Pancreas (tissue), 10 donors: ENCODE results near the gene UQCC2. TPM values are rescaled to one million over a fixed set of nuclear protein-coding genes. Genes with fewer than 3 reads are reported as not detected.

Experiments used
- ATAC-seq, 4 donors: fragments of 200-7000 bp; cut with Tn5 transposase; one replicate each; pipeline versions ENCODE4 v1.8.0 to v1.9.1; 2020; ENCODE audit warnings: mild to moderate bottlenecking in 4 of 4, moderate library complexity in 4 of 4
- DNase-seq, 6 donors: peaks; one replicate each; pipeline ENCODE4 v3.0.0-alpha.2; 2020
- FAIRE-seq: peaks from 2 replicates; lab custom pipeline; 2012; peaks lifted over from hg19 to GRCh38; lab: Jason Lieb, UNC
- H3K27ac ChIP-seq, 4 donors: fragments of 200-600 bp; sonication (generic); 1 replicate in 3 of 4; 2 replicates in 1 of 4; pipeline versions ENCODE4 v1.5.0 to v1.8.0; 2020
- H3K27me3 ChIP-seq, 4 donors: fragments of 200-600 bp; one replicate each; pipeline ENCODE4 v1.8.0; 2021
- H3K36me3 ChIP-seq, 3 donors: fragments of 200-600 bp; sonication (generic) in 1 of 3; one replicate each; pipeline versions ENCODE4 v1.5.0 to v1.8.0; 2020 to 2021
- H3K4me1 ChIP-seq, 3 donors: fragments of 200-600 bp; one replicate each; pipeline ENCODE4 v1.8.0; 2021
- H3K4me3 ChIP-seq, 4 donors: fragments of 200-600 bp; sonication (generic) in 2 of 4; one replicate each; pipeline versions ENCODE4 v1.5.0 to v1.8.0; 2020 to 2021
- H3K9me3 ChIP-seq, 4 donors: fragments of 200-600 bp; one replicate each; pipeline ENCODE4 v1.8.0; 2021
- WGBS, 2 donors: extraction: QIAGEN DNeasy Blood & Tissue Kit; methylation state at CpG; one replicate each; pipeline ENCODE4 v1.1.7; 2013; 5-methylcytosine and 5-hydroxymethylcytosine counted together
- intact Hi-C, 3 donors: fragments of 100-400 bp; cut with DNase I; formaldehyde crosslinking; loops; one replicate each; pipeline versions ENCODE4 v1.11.1 to v1.14.2; 2022
- polyA plus RNA-seq, 2 donors: library from polyadenylated mRNA; stranded (reverse); fragments of 200-250 nt; gene quantifications; one replicate each; pipeline ENCODE4 v1.2.3, GENCODE V29; 2013
- total RNA-seq, 6 donors: library from RNA; stranded (reverse); fragmentation: NEBNext Ultra II Directional in 4 of 6; extraction: Animal tissue kit (Norgen Biotek cat#: 25700) in 4 of 6; gene quantifications; one replicate each; pipeline versions ENCODE4 v1.2.1 to v1.2.4, GENCODE V29; 2021 to 2023
- TF ChIP-seq, protein P1 (sequence below), 4 donors: fragments of 200-600 bp; sonication (generic) in 3 of 4; IDR thresholded peaks; one replicate each; pipeline versions ENCODE4 v1.5.0 to v1.8.0; 2021; ENCODE audit warnings: antibody characterized with exemption in 4 of 4
- donor health status: healthy with polysubstance abuse.
- donor health status: DM: no; HTN: no; CAD: no; lungs with moderate emphysema.
- donor health status: DM: no; HTN: no; CAD: no.
- donor health status: control.
- donor health status: control.
- donor health status: Bipolar disorder and iron deficiency.
- donor health status: DM: yes; HTN: yes; CAD: no.
- donor health status: DM: no; HTN: no; CAD: no.
- donor health status: DM: no; HTN: no; CAD: no.
- donor health status: DM: yes; HTN: yes; CAD: no.

UQCC2 gene
- total and polyA plus RNA-seq, 8 donors: 13.9 to 58.9 (median 28.6) TPM

DNA sequence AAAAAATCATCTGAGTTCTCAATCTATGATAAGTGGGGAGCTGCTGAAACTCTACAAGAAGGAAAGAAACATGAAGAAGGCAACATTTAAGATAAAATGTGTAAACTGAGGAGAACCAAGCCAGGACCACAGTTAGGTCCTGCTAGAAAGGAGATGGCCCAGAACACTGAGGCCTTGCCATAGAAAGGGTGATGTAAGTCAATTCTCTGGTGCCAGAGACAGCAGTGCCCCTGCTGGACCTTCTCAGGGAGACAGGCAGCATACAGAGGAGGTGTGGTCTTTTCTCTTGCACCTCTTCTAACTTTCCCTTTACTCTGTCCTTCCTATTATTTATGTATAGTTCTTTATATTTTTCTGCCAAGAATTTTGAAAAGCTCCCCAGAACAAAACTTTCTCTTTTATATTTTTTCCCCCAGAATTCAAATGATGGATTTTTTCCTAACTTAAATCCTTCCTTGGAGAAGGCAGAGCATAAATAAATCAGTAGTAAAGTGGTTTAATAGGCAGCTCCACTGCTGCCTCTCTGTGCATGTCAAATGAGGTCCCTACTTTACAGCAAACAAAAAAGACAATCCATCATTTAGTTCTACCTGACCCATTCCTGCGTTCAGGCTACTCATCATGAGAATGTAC lies 9.0 kb downstream of the UQCC2 start:
- DNase-seq (peak in 1 of 6 donors; percentile 66), ATAC-seq (peak in 3 of 4 donors; percentile 72 to 80 (median 76)), FAIRE-seq (no peak)
- Histone ChIP-seq H3K27ac (no peak overlapping the region), H3K27me3 (no peaks in the 10 kb centered on the region), H3K4me3 (no peak overlapping the region), H3K9me3 (no peaks in the 10 kb centered on the region), H3K4me1 (no peaks in the 10 kb centered on the region), H3K36me3 (no peaks in the 10 kb centered on the region)
- TF ChIP-seq, protein P1, sequence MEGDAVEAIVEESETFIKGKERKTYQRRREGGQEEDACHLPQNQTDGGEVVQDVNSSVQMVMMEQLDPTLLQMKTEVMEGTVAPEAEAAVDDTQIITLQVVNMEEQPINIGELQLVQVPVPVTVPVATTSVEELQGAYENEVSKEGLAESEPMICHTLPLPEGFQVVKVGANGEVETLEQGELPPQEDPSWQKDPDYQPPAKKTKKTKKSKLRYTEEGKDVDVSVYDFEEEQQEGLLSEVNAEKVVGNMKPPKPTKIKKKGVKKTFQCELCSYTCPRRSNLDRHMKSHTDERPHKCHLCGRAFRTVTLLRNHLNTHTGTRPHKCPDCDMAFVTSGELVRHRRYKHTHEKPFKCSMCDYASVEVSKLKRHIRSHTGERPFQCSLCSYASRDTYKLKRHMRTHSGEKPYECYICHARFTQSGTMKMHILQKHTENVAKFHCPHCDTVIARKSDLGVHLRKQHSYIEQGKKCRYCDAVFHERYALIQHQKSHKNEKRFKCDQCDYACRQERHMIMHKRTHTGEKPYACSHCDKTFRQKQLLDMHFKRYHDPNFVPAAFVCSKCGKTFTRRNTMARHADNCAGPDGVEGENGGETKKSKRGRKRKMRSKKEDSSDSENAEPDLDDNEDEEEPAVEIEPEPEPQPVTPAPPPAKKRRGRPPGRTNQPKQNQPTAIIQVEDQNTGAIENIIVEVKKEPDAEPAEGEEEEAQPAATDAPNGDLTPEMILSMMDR (IDR thresholded peaks at IDR 0.05): peak in 2 of 4 donors; percentile 19 to 27
- 78 to 85% methylated on average over 1 of the region's 1 CpG for WGBS, 2 donors
- intact Hi-C loops: loop anchor here in 1 of 3 donors (5.0 kb wide), 1 partner anchor 115 kb away; no protein-coding TSS in a partner anchor

DNA sequence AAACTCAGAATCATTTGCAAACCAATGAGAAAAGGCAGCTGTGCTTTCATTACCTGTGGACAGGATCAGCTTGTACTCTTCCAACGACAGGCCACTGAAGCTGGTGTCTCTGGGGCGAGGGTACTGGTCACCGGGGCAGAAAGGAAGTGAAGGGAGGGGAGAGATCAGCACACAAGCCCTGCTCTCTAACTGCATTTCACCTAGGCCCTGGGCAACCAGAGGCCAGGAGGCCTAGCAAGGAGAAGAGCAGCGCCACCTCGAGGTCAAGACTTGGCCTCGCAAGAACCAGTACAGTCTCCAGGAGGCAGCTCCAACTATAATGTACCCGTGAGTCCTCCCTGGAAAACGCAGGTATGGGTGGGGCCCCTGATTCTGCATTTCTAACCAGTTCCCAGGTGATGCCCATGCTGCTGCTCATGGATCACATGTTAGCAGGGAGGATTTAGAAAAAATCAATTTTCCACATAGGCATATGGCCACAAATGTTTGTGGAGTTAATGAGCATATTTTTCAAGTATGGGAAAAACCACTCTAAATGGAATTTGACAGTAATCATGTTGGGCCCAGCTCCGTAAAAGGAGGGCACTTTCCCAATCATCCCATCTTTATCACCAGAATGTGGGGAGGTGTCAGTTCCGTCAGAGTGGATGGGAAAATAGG lies 11.0 kb downstream of the UQCC2 start:
- Histone ChIP-seq H3K27ac (no peak overlapping the region), H3K27me3 (no peaks in the 10 kb centered on the region), H3K36me3 (peaks cover 0 to 6% (median 0%) of the 10 kb centered on the region in 3 donors), H3K4me3 (no peak overlapping the region), H3K4me1 (no peaks in the 10 kb centered on the region), H3K9me3 (no peaks in the 10 kb centered on the region)
- TF ChIP-seq, protein P1 (IDR thresholded peaks at IDR 0.05): peak; percentile 19 to 46 (median 30)
- 51 to 59% methylated on average over 10 of the region's 10 CpGs for WGBS, 2 donors
- intact Hi-C loops: loop anchor here in 1 of 3 donors (5.0 kb wide), 1 partner anchor 113 kb away; no protein-coding TSS in a partner anchor
- FAIRE-seq (no peak), ATAC-seq (peak in 3 of 4 donors; percentile 75 to 84 (median 76)), DNase-seq (peak in 5 of 6 donors; percentile 31 to 77 (median 63))

DNA sequence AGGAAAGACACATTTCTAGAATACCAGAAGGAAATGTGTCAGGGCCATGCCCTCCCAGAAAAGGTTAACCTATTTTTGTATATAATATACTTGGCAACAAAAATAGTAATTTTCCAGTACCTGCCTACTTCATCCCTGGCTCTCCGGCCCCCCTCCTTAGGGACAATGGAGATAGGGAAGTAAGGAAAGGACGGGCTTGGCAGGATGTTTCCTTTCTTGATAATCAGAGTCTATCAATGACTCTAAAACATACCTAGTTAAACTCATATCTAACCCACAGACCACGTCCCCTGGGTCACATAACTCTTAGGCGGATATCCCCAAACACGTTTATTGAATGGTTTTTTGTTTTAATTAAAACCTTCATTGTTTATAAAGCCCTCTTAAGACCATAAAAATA lies 11.8 kb downstream of the UQCC2 start:
- Histone ChIP-seq H3K4me3 (no peak overlapping the region), H3K27ac (no peak overlapping the region), H3K36me3 (peaks cover 0 to 13% (median 0%) of the 10 kb centered on the region in 3 donors), H3K27me3 (no peaks in the 10 kb centered on the region), H3K4me1 (no peaks in the 10 kb centered on the region), H3K9me3 (no peaks in the 10 kb centered on the region)
- TF ChIP-seq, protein P1 (IDR thresholded peaks at IDR 0.05): no peak
- no peak for DNase-seq
- FAIRE-seq: no peak
- intact Hi-C loops: loop anchor here in 1 of 3 donors (5.0 kb wide), 1 partner anchor 112 kb away; no protein-coding TSS in a partner anchor
- 83 to 87% methylated on average over 5 of the region's 5 CpGs for WGBS, 2 donors
- no peak for ATAC-seq

DNA sequence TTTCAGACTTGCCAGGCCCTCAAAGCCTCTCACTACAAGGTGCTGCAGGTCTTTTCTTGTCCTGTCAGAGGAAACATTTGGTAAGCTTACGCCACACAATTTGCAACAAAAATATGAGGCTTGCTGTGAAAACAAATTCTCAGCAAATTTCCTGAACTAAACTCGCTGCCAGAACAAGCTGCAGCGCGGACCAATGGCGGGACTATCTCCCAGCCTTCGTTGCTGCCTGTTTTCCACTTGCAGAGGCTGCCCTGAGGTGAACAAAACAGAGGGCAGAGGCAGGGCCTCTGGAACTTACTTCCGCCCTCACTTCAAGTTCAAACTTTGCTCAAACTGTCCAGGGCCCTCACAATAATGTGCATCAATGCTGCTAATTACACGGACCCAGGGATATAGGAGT lies 12.4 kb downstream of the UQCC2 start:
- no peak for FAIRE-seq
- DNase-seq: no peak
- intact Hi-C loops: no loop called here
- Histone ChIP-seq H3K4me3 (no peak overlapping the region), H3K4me1 (no peaks in the 10 kb centered on the region), H3K27me3 (no peaks in the 10 kb centered on the region), H3K36me3 (peaks cover 0 to 14% (median 0%) of the 10 kb centered on the region in 3 donors), H3K9me3 (no peaks in the 10 kb centered on the region), H3K27ac (no peak overlapping the region)
- TF ChIP-seq, protein P1 (IDR thresholded peaks at IDR 0.05): no peak
- 90 to 91% methylated on average over 8 of the region's 8 CpGs for WGBS, 2 donors
- ATAC-seq: no peak
